ENCODE results near the gene FAM168B.
A peak's percentile ranks its signal among the peaks of the same experiment; 100 is the strongest.

The FAM168B gene

DNA sequence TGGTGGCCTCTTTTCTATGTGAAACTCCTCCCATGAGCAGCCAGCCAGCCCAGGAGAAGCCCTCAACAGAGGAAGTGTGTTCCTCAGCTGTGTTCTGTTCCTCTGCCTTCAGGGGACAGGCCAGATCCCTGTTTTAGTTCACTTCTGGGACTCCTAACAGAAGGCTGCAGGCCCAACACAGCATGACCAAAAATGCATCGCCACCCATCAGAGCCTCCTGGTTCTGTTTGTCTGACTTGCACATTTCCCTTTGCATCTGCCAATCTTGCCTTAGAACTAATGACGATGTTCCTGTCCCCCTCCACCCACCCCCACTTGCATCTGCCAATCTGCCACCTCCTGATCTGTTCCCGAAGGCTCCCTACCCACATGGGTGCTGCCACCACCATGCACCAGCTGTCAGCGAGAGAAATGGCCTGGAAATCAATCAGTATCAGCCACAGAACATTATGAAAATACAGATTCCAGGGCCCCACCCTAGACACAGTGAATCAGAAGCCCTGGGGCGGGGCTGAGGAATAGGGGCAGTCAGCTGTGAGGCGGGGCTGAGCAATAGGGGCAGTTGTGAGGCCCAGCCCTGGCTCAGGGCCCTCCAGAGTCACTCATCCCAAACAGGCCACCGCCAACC is 51.0 kb downstream of the FAM168B start:
- TF ChIP-seq, protein P1, sequence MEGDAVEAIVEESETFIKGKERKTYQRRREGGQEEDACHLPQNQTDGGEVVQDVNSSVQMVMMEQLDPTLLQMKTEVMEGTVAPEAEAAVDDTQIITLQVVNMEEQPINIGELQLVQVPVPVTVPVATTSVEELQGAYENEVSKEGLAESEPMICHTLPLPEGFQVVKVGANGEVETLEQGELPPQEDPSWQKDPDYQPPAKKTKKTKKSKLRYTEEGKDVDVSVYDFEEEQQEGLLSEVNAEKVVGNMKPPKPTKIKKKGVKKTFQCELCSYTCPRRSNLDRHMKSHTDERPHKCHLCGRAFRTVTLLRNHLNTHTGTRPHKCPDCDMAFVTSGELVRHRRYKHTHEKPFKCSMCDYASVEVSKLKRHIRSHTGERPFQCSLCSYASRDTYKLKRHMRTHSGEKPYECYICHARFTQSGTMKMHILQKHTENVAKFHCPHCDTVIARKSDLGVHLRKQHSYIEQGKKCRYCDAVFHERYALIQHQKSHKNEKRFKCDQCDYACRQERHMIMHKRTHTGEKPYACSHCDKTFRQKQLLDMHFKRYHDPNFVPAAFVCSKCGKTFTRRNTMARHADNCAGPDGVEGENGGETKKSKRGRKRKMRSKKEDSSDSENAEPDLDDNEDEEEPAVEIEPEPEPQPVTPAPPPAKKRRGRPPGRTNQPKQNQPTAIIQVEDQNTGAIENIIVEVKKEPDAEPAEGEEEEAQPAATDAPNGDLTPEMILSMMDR (IDR thresholded peaks at IDR 0.05; ENCODE audit: low read depth, low read length, missing control alignments), result no peak

DNA sequence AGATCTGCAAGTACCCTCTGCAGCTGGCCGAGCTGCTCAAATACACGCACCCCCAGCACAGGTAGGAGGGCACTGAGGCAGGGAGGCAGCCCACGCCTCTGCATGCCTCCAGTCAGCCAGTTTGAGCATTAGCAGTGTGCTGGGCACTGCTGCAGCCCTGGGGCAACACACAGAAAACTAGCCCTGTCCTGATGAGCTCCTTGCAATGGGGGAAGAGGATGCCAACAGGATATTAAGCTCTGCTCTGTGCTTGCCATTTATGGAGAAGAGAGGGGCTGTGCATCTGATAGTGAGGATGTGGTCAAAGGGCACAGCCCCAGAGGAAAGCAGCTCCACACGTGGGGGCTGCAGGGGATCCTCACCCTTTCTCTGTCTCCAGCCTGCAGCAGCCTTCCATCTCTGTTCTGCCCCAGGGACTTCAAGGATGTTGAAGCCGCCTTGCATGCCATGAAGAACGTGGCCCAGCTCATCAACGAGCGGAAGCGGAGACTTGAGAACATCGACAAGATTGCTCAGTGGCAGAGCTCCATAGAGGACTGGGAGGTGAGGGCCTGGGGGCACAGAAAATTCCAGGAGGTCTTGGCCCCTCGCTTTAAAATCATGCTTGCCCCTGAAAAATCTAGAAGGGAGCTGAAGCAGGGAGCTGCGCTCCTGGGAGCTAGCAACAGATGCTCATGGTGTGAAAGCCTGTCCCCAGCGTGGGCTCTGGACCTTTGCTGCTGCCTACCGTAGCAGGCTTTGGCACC is 51.7 kb downstream of the FAM168B start:
- TF ChIP-seq, protein P1 (IDR thresholded peaks at IDR 0.05; ENCODE audit: low read depth, low read length, missing control alignments), result no peak
- H3K4me3 ChIP-seq (replicated peaks; ENCODE audit: low read depth, low read length), result no peak overlapping the region
- no peak for DNase-seq (ENCODE audit: extremely low read depth, low read depth)

More for the DNA sequence above, 51.0 kb downstream of the FAM168B start:
- no peak overlapping the region for H3K4me3 ChIP-seq (replicated peaks; ENCODE audit: low read depth, low read length)
- no peak for DNase-seq (ENCODE audit: extremely low read depth, low read depth)

- TF ChIP-seq, protein P1 (IDR thresholded peaks at IDR 0.05; ENCODE audit: low read depth, low read length, missing control alignments), result peak; percentile 18
- no peak overlapping the region for H3K4me3 ChIP-seq (replicated peaks; ENCODE audit: low read depth, low read length)
- DNase-seq (ENCODE audit: extremely low read depth, low read depth), result no peak
These were observed 52.4 kb downstream of the FAM168B start for GRCh38 chr2:131040661-131041401.

DNA sequence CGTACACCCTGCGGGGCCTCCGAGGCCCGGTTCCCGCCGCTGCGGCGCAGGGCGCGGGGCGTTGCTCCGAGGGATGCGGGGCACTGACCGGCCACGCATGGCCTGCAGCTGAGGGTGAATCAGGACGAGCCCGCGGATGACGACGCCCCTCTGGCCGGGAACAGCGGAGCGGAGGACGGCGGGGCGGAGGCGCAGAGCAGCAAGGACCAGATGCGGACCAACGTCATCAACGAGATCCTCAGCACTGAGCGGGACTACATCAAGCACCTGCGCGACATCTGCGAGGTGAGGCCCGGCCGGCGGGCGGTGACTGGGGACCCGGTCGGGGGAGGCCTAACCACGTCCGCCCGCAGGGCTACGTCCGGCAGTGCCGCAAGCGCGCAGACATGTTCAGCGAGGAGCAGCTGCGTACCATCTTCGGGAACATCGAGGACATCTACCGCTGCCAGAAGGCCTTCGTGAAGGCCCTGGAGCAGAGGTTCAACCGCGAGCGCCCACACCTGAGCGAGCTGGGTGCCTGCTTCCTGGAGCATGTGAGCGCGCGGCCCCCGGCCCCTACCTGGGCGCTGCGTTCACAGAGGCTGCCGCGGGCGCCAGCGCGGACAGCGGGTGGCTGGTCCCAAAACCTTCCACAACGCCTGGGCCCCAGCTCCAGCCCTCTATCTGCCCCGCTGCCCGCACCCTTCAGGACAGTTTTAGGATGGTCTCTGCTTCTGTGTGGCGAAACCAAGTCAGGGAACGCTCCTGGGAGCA is 53.2 kb downstream of the FAM168B start:
- DNase-seq (ENCODE audit: extremely low read depth, low read depth), result no peak
- no peak overlapping the region for H3K4me3 ChIP-seq (replicated peaks; ENCODE audit: low read depth, low read length)
- TF ChIP-seq, protein P1 (IDR thresholded peaks at IDR 0.05; ENCODE audit: low read depth, low read length, missing control alignments), result no peak

DNA sequence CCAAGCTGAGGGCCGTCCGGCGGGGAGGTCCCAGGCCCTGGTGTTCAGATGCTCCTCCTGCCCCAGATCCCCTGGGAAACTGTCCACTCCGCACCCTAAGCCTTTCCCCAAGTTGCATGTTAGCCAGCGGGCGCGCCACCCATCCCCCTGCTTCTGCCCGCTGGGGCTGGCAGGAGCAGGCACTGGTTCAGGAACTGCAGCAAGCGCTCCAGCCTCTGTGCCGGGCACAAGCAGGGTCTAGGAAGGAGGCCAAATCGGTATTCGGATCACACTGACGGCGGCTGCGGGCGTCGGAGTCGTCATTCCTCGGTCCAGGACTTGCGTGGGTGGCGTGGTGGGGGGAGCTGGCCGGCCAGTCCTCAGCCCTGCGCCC is 53.7 kb downstream of the FAM168B start:
- no peak overlapping the region for H3K4me3 ChIP-seq (replicated peaks; ENCODE audit: low read depth, low read length)
- TF ChIP-seq, protein P1 (IDR thresholded peaks at IDR 0.05; ENCODE audit: low read depth, low read length, missing control alignments), result no peak
- DNase-seq (ENCODE audit: extremely low read depth, low read depth), result no peak

DNA sequence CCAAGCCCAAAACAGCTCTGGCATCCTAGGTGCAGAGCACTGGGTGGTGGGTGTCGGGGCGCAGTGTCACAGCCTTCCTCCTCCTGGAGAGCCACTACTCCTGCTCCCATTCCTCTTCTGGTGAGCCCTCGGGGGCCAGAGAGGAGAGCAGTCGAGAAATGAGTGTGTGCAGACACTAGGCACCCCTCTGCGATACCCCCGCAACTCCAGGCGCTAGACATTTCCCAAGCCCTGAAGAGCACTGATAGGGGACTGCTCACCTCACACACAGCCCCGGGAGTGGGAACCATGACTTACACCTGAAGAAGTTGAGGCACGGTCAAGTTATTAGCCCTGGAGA is 54.2 kb downstream of the FAM168B start:
- no peak for DNase-seq (ENCODE audit: extremely low read depth, low read depth)
- TF ChIP-seq, protein P1 (IDR thresholded peaks at IDR 0.05; ENCODE audit: low read depth, low read length, missing control alignments), result no peak
- H3K4me3 ChIP-seq (replicated peaks; ENCODE audit: low read depth, low read length), result no peak overlapping the region
